22Rv1 (cell line): ENCODE results near the gene SRD5A3.

ENCODE experiments used
- ZFX ChIP-seq: fragments of 450-650 bp; IDR thresholded peaks from 2 replicates; pipeline ENCODE4 v1.6.1; 2017; ENCODE audit warnings: antibody characterized with exemption, borderline replicate concordance
- TF ChIP-seq, protein P1 (sequence below): fragments of 450-650 bp; IDR thresholded peaks from 2 replicates; pipeline ENCODE4 v1.5.1; 2017; ENCODE audit warnings: mild to moderate bottlenecking

- TF ChIP-seq, protein P1, sequence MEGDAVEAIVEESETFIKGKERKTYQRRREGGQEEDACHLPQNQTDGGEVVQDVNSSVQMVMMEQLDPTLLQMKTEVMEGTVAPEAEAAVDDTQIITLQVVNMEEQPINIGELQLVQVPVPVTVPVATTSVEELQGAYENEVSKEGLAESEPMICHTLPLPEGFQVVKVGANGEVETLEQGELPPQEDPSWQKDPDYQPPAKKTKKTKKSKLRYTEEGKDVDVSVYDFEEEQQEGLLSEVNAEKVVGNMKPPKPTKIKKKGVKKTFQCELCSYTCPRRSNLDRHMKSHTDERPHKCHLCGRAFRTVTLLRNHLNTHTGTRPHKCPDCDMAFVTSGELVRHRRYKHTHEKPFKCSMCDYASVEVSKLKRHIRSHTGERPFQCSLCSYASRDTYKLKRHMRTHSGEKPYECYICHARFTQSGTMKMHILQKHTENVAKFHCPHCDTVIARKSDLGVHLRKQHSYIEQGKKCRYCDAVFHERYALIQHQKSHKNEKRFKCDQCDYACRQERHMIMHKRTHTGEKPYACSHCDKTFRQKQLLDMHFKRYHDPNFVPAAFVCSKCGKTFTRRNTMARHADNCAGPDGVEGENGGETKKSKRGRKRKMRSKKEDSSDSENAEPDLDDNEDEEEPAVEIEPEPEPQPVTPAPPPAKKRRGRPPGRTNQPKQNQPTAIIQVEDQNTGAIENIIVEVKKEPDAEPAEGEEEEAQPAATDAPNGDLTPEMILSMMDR = no peak
- no peak for TF ChIP-seq ZFX
These were observed 2.4 kb downstream of the SRD5A3 start for GRCh38 chr4:55348466-55348865.
